Brain pericyte (primary cell): Measurements from ENCODE around the gene KHNYN.
"Not testable (repeated sequence)": the region's sequence is repeated elsewhere in the genome, so short reads cannot be mapped to it uniquely, and the experiment has no call there.

Experiments used
- DNase-seq: peaks from one replicate; pipeline ENCODE4 v3.0.0-alpha.2; 2012; ENCODE audit warnings: low read depth, low spot score

Gene KHNYN

GRCh38 chr14:24437736-24438067 lies 7.9 kb downstream of the KHNYN start:
- no peak for DNase-seq

- DNase-seq: no peak
Observed at GRCh38 chr14:24438223-24439097, 8.7 kb downstream of the KHNYN start.

GRCh38 chr14:24439257-24439656 lies 9.5 kb downstream of the KHNYN start:
- DNase-seq: no peak

- no peak for DNase-seq
Observed at GRCh38 chr14:24439830-24440605, 10.3 kb downstream of the KHNYN start.

GRCh38 chr14:24440606-24441399 lies 11.0 kb downstream of the KHNYN start:
- no peak for DNase-seq

- DNase-seq: no peak
Observed at GRCh38 chr14:24441485-24441884, 11.7 kb downstream of the KHNYN start.

GRCh38 chr14:24441904-24442239 lies 12.1 kb downstream of the KHNYN start:
- no peak for DNase-seq

- peak; percentile 98 for DNase-seq
Observed at GRCh38 chr14:24442240-24443052, 12.7 kb downstream of the KHNYN start, which contains the start of gene SDR39U1. SDR39U1 (minus strand) TSS chr14:24442776; CDS start chr14:24442769, 7 bp downstream.

GRCh38 chr14:24443053-24443665 lies 13.4 kb downstream of the KHNYN start:
- no peak for DNase-seq

GRCh38 chr14:24450828-24451227 lies 21.1 kb downstream of the KHNYN start:
- not testable (repeated sequence) for DNase-seq

- DNase-seq: no peak
Observed at GRCh38 chr14:24456980-24457379, 27.2 kb downstream of the KHNYN start.

- no peak for DNase-seq
Observed at GRCh38 chr14:24458736-24459135, 29.0 kb downstream of the KHNYN start.

- no peak for DNase-seq
Observed at GRCh38 chr14:24459331-24459730, 29.6 kb downstream of the KHNYN start.

- DNase-seq: no peak
Observed at GRCh38 chr14:24461336-24461735, 31.6 kb downstream of the KHNYN start.

GRCh38 chr14:24463017-24463883 lies 33.5 kb downstream of the KHNYN start:
- no peak for DNase-seq

- DNase-seq: no peak
Observed at GRCh38 chr14:24463884-24464785, 34.4 kb downstream of the KHNYN start.

GRCh38 chr14:24465368-24465767 lies 35.6 kb downstream of the KHNYN start:
- DNase-seq: no peak

GRCh38 chr14:24465805-24466204 lies 36.1 kb downstream of the KHNYN start:
- DNase-seq: no peak

GRCh38 chr14:24470450-24470849 lies 40.7 kb downstream of the KHNYN start:
- not testable (repeated sequence) for DNase-seq
